Measurements from ENCODE around the gene APOM. TPM values are rescaled to one million over a fixed set of nuclear protein-coding genes. Genes with fewer than 3 reads are reported as not detected.

APOM gene
- total RNA-seq (2021) = 2.5 and 4.8 TPM in 2 replicates
- percentile 51 among the genes with signal in this experiment for Bru-seq, nascent RNA
- percentile 43 among the genes with signal in this experiment for BruChase-seq, experiment 1, labeled RNA remaining after a 2-hour chase
- percentile 48 among the genes with signal in this experiment for BruChase-seq, experiment 2, labeled RNA remaining after a 6-hour chase
- long read RNA-seq, partial matches to known transcripts = 0 of 1 reads
- long read RNA-seq, other reads (novel, unspliced or antisense) = 1 of 1 reads

GRCh38 chr6:31655349-31656237 is at the start of gene APOM:
TSS of gene APOM (plus strand) at chr6:31655894. CDS start at chr6:31655967, 73 bp downstream.
- ChIA-PET CTCF (no interaction called here), POLR2A (ENCODE audit: low non-redundant PET) (interaction anchor here (0.8 kb wide), 1 partner anchor 172 kb away, joined by 3 read pairs; the partner anchor contains the start of gene HSPA1B)
- H3K27me3 ChIP-seq (replicated peaks; ENCODE audit: insufficient read depth, low read depth, low read length, poor library complexity) = no peaks in the 10 kb centered on the region
- BruUV-seq (replicated peaks) = no TSS peak
- H3K9me3 ChIP-seq (ENCODE audit: low read depth, low read length, poor library complexity, severe bottlenecking) = no peaks in the 10 kb centered on the region
- TF ChIP-seq EZH2 (IDR thresholded peaks at IDR 0.05; ENCODE audit: borderline replicate concordance, low read depth, low read length, poor library complexity, severe bottlenecking) = no peak
- TF ChIP-seq, protein P1, sequence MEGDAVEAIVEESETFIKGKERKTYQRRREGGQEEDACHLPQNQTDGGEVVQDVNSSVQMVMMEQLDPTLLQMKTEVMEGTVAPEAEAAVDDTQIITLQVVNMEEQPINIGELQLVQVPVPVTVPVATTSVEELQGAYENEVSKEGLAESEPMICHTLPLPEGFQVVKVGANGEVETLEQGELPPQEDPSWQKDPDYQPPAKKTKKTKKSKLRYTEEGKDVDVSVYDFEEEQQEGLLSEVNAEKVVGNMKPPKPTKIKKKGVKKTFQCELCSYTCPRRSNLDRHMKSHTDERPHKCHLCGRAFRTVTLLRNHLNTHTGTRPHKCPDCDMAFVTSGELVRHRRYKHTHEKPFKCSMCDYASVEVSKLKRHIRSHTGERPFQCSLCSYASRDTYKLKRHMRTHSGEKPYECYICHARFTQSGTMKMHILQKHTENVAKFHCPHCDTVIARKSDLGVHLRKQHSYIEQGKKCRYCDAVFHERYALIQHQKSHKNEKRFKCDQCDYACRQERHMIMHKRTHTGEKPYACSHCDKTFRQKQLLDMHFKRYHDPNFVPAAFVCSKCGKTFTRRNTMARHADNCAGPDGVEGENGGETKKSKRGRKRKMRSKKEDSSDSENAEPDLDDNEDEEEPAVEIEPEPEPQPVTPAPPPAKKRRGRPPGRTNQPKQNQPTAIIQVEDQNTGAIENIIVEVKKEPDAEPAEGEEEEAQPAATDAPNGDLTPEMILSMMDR (conservative IDR thresholded peaks at IDR 0.05; ENCODE audit: low read depth, low read length) = no peak
- peaks cover 27% of the 10 kb centered on the region for H3K4me1 ChIP-seq (ENCODE audit: insufficient read depth, low read length, poor library complexity, severe bottlenecking)
- no peak for DNase-seq (ENCODE audit: low spot score)
- intact Hi-C loops (cut with micrococcal nuclease; ENCODE audit: unreplicated experiment) = loop anchor here (10.0 kb wide), 1 partner anchor 111 kb away; the partner anchor contains the start of genes ATP6V1G2, DDX39B and NFKBIL1
- no peaks in the 10 kb centered on the region for H3K36me3 ChIP-seq (ENCODE audit: insufficient read depth, low read length, poor library complexity, severe bottlenecking)
- H3K27ac ChIP-seq (ENCODE audit: low read depth, low read length, poor library complexity, severe bottlenecking) = no peak within 1 kb of the TSS
- no peak within 1 kb of the TSS for H3K4me3 ChIP-seq (ENCODE audit: low read depth, low read length, poor library complexity, severe bottlenecking)

- BruUV-seq (replicated peaks) = no TSS peak
- H3K27me3 ChIP-seq (replicated peaks; ENCODE audit: insufficient read depth, low read depth, low read length, poor library complexity) = no peaks in the 10 kb centered on the region
- ChIA-PET CTCF (no interaction called here), POLR2A (ENCODE audit: low non-redundant PET) (no interaction called here)
- no peak for TF ChIP-seq EZH2 (IDR thresholded peaks at IDR 0.05; ENCODE audit: borderline replicate concordance, low read depth, low read length, poor library complexity, severe bottlenecking)
- TF ChIP-seq, protein P1 (conservative IDR thresholded peaks at IDR 0.05; ENCODE audit: low read depth, low read length) = no peak
- DNase-seq (ENCODE audit: low spot score) = no peak
- H3K4me1 ChIP-seq (ENCODE audit: insufficient read depth, low read length, poor library complexity, severe bottlenecking) = no peaks in the 10 kb centered on the region
- intact Hi-C loops (cut with micrococcal nuclease; ENCODE audit: unreplicated experiment) = no loop called here
- no peak overlapping the region for H3K4me3 ChIP-seq (ENCODE audit: low read depth, low read length, poor library complexity, severe bottlenecking)
- H3K9me3 ChIP-seq (ENCODE audit: low read depth, low read length, poor library complexity, severe bottlenecking) = no peaks in the 10 kb centered on the region
- H3K36me3 ChIP-seq (ENCODE audit: insufficient read depth, low read length, poor library complexity, severe bottlenecking) = no peaks in the 10 kb centered on the region
- H3K27ac ChIP-seq (ENCODE audit: low read depth, low read length, poor library complexity, severe bottlenecking) = no peak overlapping the region
Measured at GRCh38 chr6:31607317-31607716, 48.4 kb upstream of the APOM start.

DNA sequence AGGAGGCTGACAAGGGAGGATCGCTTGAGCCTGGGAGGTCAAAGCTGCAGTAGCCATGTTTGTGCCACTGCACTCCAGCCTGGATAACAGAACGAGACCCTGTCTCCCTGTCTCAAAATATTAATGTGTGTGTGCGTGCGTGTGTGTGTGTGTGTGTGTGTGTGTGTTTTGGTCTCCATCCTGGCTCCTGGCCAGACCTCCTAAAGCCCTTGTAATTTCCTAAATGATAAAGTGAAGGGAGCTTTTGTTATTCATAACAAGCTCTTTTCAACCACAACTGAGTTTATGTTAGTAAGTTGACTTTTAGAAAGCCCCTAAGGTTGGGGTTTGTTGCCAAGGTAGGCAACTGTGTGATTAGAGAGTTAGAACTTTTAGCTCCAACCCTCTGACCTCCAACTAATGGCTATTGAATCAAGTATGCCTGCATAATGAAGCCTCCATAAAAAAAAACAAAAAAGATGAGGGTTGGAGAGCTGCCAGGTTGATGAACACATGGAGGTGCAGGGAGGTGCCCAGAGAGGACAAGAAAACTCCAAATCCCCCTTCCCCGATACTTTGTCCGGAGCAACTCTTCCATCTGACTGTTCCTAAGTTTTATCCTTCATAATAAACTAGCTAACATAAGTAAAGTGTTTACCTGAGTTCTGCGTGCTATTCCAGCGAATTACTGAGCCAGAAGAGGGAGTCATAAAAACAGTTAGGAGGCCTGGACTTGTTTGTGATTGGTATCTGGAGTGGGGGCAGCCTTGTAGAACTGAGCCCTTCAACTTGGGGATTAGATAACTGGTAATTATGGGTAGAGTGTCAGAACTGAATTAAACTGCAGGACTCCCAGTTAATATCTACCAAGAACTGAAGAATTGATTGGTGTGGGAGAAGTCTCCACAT is 45.9 kb upstream of the APOM start:
- ChIA-PET POLR2A (ENCODE audit: low non-redundant PET) (interaction anchor here (0.6 kb wide), 1 partner anchor 1001 kb away, joined by 7 read pairs; no protein-coding TSS in a partner anchor), CTCF (interaction anchor here (1.9 kb wide), 1 partner anchor 11 kb away, joined by 4 read pairs; no protein-coding TSS in a partner anchor)
- H3K4me1 ChIP-seq (ENCODE audit: insufficient read depth, low read length, poor library complexity, severe bottlenecking) = peaks cover 2% of the 10 kb centered on the region
- H3K27ac ChIP-seq (ENCODE audit: low read depth, low read length, poor library complexity, severe bottlenecking) = no peak overlapping the region
- intact Hi-C loops (cut with micrococcal nuclease; ENCODE audit: unreplicated experiment) = no loop called here
- H3K27me3 ChIP-seq (replicated peaks; ENCODE audit: insufficient read depth, low read depth, low read length, poor library complexity) = no peaks in the 10 kb centered on the region
- no peak overlapping the region for H3K4me3 ChIP-seq (ENCODE audit: low read depth, low read length, poor library complexity, severe bottlenecking)
- DNase-seq (ENCODE audit: low spot score) = no peak
- BruUV-seq (replicated peaks) = no TSS peak
- H3K36me3 ChIP-seq (ENCODE audit: insufficient read depth, low read length, poor library complexity, severe bottlenecking) = no peaks in the 10 kb centered on the region
- TF ChIP-seq, protein P1 (conservative IDR thresholded peaks at IDR 0.05; ENCODE audit: low read depth, low read length) = no peak
- TF ChIP-seq EZH2 (IDR thresholded peaks at IDR 0.05; ENCODE audit: borderline replicate concordance, low read depth, low read length, poor library complexity, severe bottlenecking) = no peak
- H3K9me3 ChIP-seq (ENCODE audit: low read depth, low read length, poor library complexity, severe bottlenecking) = no peaks in the 10 kb centered on the region

Measured in A673 (cell line).